ENCODE data around the gene TGFBI.

Gene TGFBI

DNA sequence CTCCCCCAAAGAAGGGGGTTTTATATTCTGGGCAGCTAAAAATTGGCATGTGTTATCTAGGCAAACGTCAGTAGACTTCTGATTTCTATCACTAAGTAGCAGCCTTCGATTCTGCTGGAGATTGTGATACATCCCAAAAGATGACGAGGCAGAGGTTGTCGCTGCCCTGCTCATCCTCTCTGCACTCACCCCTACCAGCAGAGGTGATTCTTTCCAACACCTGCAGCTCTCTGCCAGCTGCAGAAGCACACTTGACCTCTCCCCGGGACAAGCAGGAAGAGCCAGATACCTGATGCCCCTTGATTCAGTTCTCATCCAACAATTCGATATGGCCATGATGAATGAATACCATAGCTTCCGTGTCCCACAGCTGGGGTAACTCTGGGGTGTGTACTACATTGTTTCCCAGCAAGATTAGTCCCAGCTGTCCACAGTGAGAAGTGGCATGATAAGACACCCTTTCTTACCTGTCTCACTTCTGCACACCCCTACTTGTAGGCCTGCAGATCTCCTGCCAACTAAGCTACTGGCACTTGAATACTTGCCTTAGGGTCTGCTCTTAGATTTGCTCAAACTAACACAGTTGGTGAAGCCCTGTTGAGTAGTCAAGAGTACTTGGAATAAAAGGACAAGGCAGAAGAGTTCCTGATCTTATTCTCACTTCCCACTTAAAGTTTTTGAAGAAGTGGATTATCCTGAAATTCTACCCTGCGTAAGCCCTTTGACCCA, 66.3 kb downstream of the TGFBI start:
- DNase-seq: peak; percentile 50

- DNase-seq: no peak
Observed at GRCh38 chr5:136098176-136098575, 69.4 kb downstream of the TGFBI start.

DNA sequence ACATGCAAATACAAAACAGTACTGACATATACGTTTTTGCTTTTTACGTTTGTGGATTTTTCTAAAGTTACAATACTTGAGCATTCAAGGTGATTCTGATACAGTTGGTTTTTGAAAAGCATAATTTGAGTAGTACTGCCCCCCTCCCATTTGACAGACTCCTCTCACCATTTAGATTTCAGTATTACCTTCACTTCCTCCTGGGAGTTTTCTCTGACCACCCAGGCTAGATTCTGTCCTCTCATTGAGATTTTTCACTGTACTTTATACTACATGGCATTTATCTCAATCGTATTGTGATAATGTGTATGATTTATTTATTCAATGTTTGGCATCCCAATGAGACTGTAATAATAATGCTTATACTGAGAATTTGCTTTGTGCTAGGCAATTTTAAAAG, 71.1 kb downstream of the TGFBI start:
- no peak for DNase-seq

- no peak for DNase-seq
Observed at GRCh38 chr5:136101884-136102283, 73.1 kb downstream of the TGFBI start.

GRCh38 chr5:136103118-136103517, 74.3 kb downstream of the TGFBI start:
- no peak for DNase-seq

DNA sequence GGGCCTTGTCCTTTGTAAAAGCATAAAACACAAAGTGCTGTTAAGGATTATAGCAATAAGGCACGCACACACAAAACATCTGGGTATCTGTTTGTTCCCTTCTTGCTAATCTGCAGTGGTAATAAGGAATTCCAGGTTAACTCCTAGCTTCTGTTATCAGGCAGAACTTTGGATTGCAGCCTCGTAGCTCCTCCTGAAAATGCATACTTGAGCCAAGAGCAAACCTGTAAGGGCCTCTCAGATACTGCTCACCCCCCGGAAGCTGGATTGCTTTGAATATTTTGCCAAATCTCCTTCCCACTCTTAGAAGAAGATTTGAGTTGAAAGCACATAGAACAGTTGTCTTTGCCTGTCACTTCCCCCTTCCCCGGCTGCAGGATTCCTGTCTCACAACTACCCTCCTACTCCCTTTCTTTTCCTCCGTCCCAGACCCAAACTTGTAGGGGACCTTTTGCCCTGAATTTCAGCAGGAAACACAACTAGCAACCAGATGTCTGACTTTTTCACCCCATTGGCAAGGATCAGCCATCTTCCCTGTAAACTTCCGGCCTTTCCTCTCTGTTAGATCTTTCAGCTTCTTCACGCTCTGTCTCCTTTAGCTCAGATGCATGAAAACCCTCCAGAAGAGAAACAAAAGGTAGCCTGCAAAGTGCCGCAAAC, 75.6 kb downstream of the TGFBI start:
- DNase-seq: no peak

GRCh38 chr5:136106351-136107031, 77.7 kb downstream of the TGFBI start:
- DNase-seq: no peak

GRCh38 chr5:136108180-136108611, 79.4 kb downstream of the TGFBI start:
- no peak for DNase-seq

GRCh38 chr5:136108766-136109165, 80.0 kb downstream of the TGFBI start:
- DNase-seq: no peak

DNA sequence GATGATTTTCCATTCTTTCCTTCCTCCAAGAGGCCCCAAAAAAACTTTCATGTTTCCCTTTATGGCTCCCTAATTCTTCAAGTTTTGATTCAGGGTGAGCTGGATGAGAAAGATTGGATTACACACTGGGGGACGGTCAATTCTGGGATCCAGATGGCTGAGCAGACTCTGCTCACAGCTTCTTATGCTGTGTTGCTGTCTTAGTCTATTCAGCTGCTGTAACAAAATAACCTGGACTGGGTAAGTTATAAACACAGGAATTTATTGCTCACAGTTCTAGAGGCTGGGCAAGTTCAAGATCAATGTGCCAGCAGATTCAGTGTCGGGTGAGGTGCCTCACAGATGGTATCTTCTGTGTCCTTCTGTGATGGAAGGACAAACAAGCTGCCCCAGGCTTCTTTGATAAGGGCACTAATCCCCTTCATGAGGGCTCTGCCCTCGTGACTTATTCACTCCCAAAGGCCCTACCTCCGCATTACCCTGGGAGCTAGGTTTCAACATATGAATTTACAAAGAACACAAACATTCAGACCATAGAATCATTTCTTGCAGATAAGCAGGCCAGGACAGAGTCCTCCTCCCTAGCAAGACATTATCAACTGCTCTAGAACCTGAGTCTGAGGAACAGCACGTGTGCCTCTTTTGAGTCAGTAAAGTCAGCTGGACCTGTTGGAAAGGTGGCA, 80.8 kb downstream of the TGFBI start:
- DNase-seq: no peak

Measured in NCI-H510A (cell line).